HG02885 (cell line): ENCODE results near the gene LAMTOR3.
A peak's percentile ranks its signal among the peaks of the same experiment; 100 is the strongest.

Source experiments
- ATAC-seq: cut with Tn5 transposase; IDR thresholded peaks from one replicate; pipeline ENCODE4 v1.9.1; 2021; ENCODE audit warnings: mild to moderate bottlenecking; ENCODE audit not compliant: unreplicated experiment, poor library complexity

Gene LAMTOR3

DNA sequence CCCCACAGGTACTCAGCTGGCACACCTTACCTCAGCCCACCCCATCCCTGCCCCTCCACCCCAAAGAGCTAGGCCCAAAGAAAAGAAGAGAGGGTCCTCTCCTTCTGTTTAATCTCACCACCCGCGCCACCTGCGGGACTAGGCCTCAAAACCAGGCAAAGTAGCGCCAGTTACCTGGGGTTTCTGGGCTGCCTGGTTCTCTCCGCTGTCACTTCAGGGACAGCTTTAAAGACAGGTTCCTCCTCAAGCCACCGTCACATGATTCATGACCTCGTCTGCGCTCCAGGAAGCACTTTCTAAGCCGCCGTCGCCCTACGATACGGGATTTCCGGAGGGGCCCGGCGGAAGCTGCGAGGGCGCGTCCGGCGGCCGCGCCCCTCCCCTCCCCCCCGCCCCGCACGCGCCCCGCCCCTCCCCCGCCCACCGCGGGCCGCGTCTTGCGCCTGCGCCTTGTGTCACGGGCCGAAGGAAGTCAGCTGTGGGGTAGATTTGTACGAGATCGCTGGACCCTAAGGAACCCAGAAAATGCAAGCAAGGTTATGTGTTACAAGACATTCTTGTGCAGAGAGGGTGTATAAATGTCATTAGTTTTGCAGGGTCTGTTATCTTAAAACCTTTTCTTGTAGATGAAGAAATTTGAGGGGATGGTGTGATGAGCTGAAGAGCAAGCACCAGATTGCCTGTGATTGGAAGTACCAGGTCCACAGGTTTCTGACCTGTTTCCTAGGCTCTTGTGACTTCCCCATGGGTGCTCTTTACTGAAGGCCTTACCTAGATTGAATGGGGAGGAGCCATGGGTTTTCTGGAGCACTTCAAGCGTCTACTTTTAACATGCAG, at the start of gene LAMTOR3:
Gene LAMTOR3, minus strand, starts transcription at position 267 of the 837 bp plus-strand sequence. CDS start 464 bp downstream, outside the sequence.
- ATAC-seq: peak; percentile 100

GRCh38 chr4:99938243-99938753, 44.1 kb upstream of the LAMTOR3 start:
- ATAC-seq: no peak

- no peak for ATAC-seq
Observed at GRCh38 chr4:99934891-99935290, 40.7 kb upstream of the LAMTOR3 start.

- ATAC-seq: no peak
Observed at GRCh38 chr4:99927566-99927965, 33.3 kb upstream of the LAMTOR3 start.

DNA sequence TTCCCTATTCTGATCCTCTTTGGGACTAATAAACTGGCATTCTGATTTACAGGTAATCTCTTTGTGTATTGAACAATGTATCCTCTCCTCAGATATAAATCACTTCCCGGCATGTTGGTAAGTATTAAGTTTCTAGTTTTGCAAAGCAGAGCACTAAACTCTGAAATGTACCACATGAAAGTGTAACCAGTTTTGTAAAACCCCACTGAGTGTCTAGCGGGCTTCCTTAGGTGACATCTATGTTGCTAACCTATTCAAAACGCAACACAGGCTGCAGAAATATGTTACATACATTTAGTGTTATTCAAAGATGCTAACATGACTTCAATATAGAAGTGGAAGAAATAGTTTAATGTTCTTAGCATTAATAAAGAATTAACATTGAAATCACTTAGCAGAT, 26.9 kb upstream of the LAMTOR3 start:
- ATAC-seq: no peak

DNA sequence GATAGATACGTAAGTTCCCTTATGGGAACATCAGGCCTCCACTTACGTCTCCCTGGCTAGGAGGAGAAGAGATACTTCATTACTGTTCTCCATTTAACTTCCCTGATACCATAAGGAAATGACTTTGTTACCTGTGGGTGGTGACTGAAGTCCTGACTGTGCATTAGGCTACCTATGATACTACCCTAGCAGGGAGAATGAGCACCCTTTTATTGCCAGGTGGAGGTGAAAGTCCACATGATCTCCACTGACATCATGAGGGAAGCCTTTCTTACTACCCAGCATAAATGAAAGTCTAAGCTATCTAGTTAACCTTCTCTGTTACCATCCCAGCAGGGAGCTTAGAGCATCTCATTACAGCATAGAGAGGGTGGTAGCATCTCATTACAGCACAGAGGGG, 24.4 kb upstream of the LAMTOR3 start:
- ATAC-seq: no peak

- ATAC-seq: no peak
Observed at GRCh38 chr4:99917575-99917974, 23.3 kb upstream of the LAMTOR3 start.

DNA sequence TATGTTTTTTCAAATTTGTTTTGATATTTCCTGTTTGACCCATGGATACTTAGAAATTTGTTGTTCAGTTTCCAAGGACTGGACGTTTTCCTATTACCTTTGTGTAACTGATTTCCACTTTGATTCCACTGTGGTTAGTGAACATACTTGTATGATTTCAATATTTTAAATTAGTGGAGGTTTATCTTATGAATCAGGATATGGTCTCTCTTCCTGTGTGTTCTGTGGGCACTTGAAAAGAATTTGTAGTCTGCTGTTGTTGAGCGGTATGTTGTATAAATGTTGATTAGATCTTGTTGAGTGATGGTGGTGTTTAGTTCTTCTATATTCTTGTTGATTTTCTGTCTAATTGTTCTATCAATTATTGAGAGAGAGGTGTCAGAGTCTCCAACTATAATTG, 21.2 kb upstream of the LAMTOR3 start:
- no peak for ATAC-seq

DNA sequence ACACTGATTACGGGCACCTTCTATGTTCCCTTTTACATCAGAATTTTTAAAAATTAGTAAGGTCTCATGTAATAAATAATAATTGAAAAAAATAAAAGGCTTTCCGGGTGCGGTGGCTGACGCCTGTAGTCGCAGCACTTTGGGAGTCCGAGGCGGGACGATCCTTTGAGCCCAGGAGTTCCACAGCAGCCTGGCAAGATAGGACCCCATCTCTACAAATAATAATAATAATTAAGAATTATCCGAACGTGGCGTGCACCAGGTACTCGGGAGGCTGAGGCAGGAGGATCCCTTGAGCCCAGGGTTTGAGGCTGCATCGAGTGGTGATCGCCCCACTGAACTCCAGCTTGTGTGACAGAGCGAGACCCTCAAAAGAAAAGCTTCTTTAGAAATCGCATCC, 771 bp upstream of the LAMTOR3 start:
- no peak for ATAC-seq

DNA sequence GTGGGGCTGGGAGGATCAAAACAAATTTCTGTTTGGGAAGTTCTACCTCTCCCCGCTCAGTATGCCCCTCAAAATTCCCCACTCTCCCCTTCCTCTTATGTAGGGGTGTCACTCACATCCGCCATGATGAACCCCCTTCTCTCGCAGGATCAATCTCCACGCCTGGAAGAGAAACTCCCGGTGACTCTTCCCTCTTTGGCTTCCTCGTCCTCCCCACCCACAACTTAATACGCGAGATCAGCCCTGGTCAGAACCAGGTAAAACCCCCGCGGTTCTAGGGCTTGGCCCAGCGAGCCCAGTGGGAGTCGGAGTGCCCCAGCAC, 427 bp downstream of the LAMTOR3 start:
- no peak for ATAC-seq

GRCh38 chr4:99893029-99893428, 1.2 kb downstream of the LAMTOR3 start:
- no peak for ATAC-seq

- ATAC-seq: no peak
Observed at GRCh38 chr4:99891351-99891750, 2.9 kb downstream of the LAMTOR3 start.

DNA sequence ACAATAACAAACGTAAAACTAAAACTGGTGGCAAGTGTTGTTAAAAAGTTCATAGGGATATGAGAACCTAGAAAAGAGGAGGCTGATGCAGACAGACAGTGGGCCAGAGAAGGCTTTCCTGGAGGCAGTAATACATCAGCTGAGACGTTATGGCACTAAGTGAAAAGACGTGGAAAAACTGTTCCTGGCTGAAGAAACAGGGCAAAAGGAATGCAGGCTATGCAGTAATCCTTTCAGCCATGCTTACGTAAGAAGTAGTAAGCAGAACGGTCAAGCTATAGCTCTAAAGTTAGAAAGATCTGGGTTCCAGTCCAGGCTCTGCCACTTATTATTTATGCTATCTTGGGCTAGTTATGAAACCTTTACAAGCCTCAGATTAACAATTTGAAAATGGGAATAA, 6.4 kb downstream of the LAMTOR3 start:
- no peak for ATAC-seq

DNA sequence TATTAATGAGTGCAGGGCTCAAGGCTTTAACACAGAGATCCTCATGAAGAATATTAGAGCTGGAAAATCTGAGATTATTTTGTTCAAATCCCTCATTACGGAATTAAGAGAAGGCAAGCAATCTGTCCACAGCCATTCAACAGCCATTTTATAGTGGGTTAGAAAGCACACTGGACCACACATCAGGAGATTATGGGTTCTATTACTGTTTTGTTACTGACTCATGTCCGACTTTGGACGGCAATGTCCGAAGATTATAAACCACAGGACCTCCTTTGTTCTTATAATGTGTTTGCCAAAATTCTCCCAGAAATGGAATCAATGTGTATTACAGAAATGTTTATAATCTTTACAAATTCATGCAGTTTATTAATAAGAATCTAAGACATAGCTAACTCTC, 8.1 kb downstream of the LAMTOR3 start:
- ATAC-seq: no peak

DNA sequence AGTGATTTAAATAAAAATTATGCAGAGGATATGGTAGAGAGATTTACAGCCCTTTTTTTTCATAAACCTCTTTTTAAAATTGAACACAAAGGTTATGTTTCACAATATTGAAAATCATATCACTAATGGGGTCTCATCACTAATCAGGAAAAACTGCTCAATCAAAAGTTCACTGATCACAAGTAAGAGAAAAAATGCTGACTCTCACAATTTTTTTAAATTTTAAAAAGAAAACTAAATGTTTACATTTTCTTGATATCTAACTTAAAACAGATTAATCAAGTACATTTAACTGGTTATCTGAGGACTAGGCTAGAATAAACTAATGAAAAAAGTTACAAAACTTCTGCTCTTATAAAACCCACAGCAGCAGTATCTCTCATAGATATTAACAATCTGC, 8.5 kb downstream of the LAMTOR3 start:
- ATAC-seq: no peak

- ATAC-seq: no peak
Observed at GRCh38 chr4:99885063-99885664, 9.1 kb downstream of the LAMTOR3 start.

GRCh38 chr4:99879458-99879857, 14.8 kb downstream of the LAMTOR3 start:
- ATAC-seq: no peak

- ATAC-seq: no peak
Observed at GRCh38 chr4:99878604-99879003, 15.6 kb downstream of the LAMTOR3 start.

DNA sequence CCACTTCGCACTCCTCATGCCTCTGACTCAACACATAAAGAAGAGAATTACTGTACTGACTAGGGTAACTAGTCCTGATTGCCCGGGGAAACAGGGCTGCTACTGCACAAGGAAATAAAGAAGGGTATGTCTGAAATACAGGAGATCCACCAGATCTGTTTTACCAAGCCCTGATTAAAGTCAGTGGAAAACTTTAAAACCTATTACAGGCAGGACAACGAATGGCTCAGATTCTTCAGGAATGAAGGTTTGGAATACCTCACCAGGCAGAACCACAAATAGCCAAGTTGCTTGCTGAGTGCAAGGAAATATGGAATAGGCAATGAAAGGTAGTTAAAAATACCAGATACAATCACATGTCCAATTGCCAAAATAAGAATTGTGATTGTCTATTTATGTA, 17.3 kb downstream of the LAMTOR3 start:
- ATAC-seq: no peak

GRCh38 chr4:99875071-99875470, 19.2 kb downstream of the LAMTOR3 start:
- no peak for ATAC-seq

GRCh38 chr4:99872570-99872969, 21.7 kb downstream of the LAMTOR3 start:
- ATAC-seq: no peak

DNA sequence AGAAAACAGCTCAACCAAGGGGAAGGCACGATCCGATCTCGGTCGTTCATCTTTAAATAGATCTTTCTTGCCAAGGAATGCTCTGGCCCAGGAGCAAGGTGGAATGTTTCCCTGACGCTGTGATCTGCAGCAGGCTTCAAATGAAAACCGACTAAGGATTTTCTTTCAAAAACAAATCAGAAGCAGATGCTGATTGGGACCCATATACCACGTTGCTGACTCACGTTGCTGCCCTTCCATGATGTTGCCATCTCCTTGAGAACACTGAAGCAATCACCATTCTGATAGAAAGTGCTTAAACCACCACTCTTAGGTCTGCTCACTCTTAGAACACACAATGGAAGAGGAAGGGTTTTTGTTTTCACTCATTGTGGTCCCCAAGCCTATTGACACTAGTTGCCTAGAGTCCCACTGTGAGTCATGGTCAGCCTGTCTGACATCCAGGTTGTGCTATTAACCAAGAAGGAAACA, 26.1 kb downstream of the LAMTOR3 start:
- ATAC-seq: peak; percentile 50
